HG03457 (cell line): ENCODE data around the gene OR51B2.

ENCODE experiments used
- ATAC-seq: cut with Tn5 transposase; IDR thresholded peaks from one replicate; pipeline ENCODE4 v1.9.1; 2021; ENCODE audit warnings: moderate number of reproducible peaks; ENCODE audit not compliant: unreplicated experiment

The OR51B2 gene

DNA sequence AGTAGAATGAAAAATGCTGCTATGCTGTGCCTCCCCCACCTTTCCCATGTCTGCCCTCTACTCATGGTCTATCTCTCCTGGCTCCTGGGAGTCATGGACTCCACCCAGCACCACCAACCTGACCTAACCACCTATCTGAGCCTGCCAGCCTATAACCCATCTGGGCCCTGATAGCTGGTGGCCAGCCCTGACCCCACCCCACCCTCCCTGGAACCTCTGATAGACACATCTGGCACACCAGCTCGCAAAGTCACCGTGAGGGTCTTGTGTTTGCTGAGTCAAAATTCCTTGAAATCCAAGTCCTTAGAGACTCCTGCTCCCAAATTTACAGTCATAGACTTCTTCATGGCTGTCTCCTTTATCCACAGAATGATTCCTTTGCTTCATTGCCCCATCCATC is 39.5 kb downstream of the OR51B2 start:
- ATAC-seq = no peak

DNA sequence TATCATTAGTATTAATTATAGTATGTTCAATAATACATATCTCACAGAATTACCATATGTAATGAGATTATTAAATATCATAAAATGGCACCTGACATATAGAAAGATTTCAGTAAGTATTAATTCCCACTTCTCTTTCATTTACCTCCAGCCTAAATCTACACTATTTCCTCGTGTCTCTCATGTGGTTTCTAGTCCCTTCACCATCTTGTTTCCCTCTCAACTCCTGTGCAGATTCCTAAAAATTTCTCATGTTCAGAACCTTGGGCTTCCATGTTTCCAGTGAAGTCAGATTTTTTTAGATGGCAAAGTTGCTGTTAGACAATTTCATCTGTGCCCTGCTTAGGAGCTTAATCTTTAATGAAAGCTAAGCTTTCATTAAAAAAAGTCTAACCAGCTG is 40.2 kb downstream of the OR51B2 start:
- no peak for ATAC-seq

GRCh38 chr11:5283086-5283485 is 41.0 kb downstream of the OR51B2 start:
- no peak for ATAC-seq

DNA sequence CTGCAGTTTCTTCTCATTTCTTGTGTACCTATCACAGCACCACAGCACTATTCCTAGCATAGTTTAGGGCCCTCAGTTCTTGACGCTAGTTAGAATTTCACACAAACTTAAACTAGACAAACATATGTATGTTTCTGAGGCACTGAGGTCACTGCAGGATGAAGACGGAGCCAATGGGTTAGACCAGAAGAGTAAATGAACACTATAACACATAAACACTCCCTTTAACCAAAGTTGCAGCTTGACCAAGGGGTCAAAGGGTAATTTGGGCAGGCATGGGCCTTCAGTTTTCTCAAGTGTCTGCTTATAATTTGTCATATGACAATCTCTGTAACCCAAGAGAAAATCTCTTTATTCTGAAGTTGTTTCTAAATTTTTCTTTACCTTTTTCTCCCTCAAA is 41.5 kb downstream of the OR51B2 start:
- no peak for ATAC-seq

- ATAC-seq = no peak
These were observed 42.5 kb downstream of the OR51B2 start for GRCh38 chr11:5281596-5281995.

GRCh38 chr11:5280582-5281102 is 43.5 kb downstream of the OR51B2 start:
- ATAC-seq = peak; percentile 90

- ATAC-seq = no peak
These were observed 44.5 kb downstream of the OR51B2 start for GRCh38 chr11:5279471-5280090.

DNA sequence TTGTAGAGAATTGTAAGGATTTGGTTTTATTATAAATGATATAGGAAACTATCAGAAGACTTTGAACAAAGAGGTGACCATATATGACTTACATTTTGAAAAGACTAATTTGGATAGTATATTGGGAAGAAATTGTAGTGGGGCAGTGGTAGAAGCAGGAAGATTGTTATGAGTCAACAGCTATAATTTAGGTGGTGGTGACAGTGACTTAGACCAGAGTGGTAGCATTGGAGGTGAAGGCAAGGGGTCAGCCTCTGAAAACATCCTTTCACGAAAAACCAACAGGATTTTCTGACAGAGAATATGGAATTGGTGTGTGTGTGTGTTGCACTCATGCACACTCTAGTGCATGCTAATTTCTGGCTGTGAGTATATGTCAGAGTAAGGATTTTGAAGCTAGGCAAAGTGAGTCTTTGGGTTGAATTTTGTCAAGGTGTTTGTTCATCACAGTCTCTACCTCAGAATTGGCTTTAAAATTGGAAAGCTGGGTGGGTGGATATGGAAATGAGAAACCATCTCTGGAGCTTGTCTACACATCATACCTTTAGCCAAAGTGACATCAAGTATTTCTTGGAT is 46.2 kb downstream of the OR51B2 start:
- ATAC-seq = no peak

- ATAC-seq = no peak
These were observed 47.4 kb downstream of the OR51B2 start for GRCh38 chr11:5276697-5277096.

DNA sequence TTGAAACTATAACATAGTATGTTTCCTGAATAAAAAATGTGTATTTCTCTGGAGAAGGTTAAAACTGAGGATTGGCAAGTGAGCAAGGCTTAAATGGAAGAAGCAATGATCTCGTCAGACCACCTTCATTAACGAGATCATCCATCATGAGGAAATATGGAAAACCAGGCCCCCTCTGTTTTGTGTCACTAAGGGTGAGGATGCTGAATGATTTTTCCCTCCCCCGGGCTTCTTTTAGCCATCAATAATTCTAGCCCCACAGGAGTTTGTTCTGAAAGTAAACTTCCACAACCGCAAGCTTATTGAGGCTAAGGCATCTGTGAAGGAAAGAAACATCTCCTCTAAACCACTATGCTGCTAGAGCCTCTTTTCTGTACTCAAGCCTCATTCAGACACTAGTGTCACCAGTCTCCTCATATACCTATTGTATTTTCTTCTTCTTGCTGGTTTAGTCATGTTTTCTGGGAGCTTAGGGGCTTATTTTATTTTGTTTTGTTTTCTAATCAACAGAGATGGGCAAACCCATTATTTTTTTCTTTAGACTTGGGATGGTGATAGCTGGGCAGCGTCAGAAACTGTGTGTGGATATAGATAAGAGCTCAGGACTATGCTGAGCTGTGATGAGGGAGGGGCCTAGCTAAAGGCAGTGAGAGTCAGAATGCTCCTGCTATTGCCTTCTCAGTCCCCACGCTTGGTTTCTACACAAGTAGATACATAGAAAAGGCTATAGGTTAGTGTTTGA is 48.6 kb downstream of the OR51B2 start:
- ATAC-seq = no peak

GRCh38 chr11:5274395-5274794 is 49.7 kb downstream of the OR51B2 start:
- no peak for ATAC-seq
